ENCODE data around the gene CMTM5. TPM values are rescaled to one million over a fixed set of nuclear protein-coding genes. Genes with fewer than 3 reads are reported as not detected.
A peak's percentile ranks its signal among the peaks of the same experiment; 100 is the strongest.
"Not testable (repeated sequence)": the region's sequence is repeated elsewhere in the genome, so short reads cannot be mapped to it uniquely, and the experiment has no call there.

CMTM5 gene
- total RNA-seq, 1 experiment from 2014 or later = 0.14 TPM

- H3K4me3 ChIP-seq (ENCODE audit: insufficient read depth, low read depth, low read length) = no peak overlapping the region
- no peaks in the 10 kb centered on the region for H3K36me3 ChIP-seq (replicated peaks; ENCODE audit: control insufficient read depth, insufficient read depth, low read length)
- peak; percentile 40 for DNase-seq
- H3K27me3 ChIP-seq (ENCODE audit: control insufficient read depth, insufficient read depth, low read length) = no peaks in the 10 kb centered on the region
These were observed 39.3 kb downstream of the CMTM5 start for GRCh38 chr14:23415821-23416778.

- DNase-seq = no peak
- no peaks in the 10 kb centered on the region for H3K27me3 ChIP-seq (ENCODE audit: control insufficient read depth, insufficient read depth, low read length)
- H3K36me3 ChIP-seq (replicated peaks; ENCODE audit: control insufficient read depth, insufficient read depth, low read length) = no peaks in the 10 kb centered on the region
- no peak overlapping the region for H3K4me3 ChIP-seq (ENCODE audit: insufficient read depth, low read depth, low read length)
These were observed 40.0 kb downstream of the CMTM5 start for GRCh38 chr14:23416801-23417200.

DNA sequence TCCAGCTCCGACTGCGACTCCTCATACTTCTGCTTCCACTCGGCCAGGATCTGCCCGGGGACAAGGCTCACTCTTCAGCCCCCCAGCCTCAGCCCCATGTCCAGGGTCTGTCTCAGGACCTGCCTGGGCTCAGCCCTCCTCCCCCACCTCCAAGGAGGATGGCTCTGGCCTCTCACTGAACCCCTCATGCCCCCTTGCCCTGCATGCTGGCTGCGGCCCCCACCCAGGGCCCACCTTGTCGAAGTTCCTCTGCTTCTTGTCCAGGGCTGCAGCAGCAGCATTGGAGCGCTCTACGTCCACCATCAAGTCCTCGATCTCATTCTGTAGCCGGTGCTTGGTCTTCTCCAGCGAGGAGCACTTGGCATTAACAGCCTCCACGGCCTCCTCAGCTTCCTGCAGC is 40.4 kb downstream of the CMTM5 start:
- not testable (repeated sequence) for H3K36me3 ChIP-seq (replicated peaks; ENCODE audit: control insufficient read depth, insufficient read depth, low read length); H3K27me3 ChIP-seq (ENCODE audit: control insufficient read depth, insufficient read depth, low read length); DNase-seq; H3K4me3 ChIP-seq (ENCODE audit: insufficient read depth, low read depth, low read length)

GRCh38 chr14:23418021-23418420 is 41.2 kb downstream of the CMTM5 start:
- DNase-seq = no peak
- Histone ChIP-seq H3K36me3 (replicated peaks; ENCODE audit: control insufficient read depth, insufficient read depth, low read length) (no peaks in the 10 kb centered on the region), H3K27me3 (ENCODE audit: control insufficient read depth, insufficient read depth, low read length) (no peaks in the 10 kb centered on the region; the same call in 1 of the 2 replicates), H3K4me3 (ENCODE audit: insufficient read depth, low read depth, low read length) (no peak overlapping the region)

- not testable (repeated sequence) for DNase-seq; H3K4me3 ChIP-seq (ENCODE audit: insufficient read depth, low read depth, low read length); H3K36me3 ChIP-seq (replicated peaks; ENCODE audit: control insufficient read depth, insufficient read depth, low read length); H3K27me3 ChIP-seq (ENCODE audit: control insufficient read depth, insufficient read depth, low read length)
These were observed 42.8 kb downstream of the CMTM5 start for GRCh38 chr14:23419646-23420045.

GRCh38 chr14:23421594-23421993 is 44.7 kb downstream of the CMTM5 start:
- no peak for DNase-seq
- H3K27me3 ChIP-seq (ENCODE audit: control insufficient read depth, insufficient read depth, low read length) = no peaks in the 10 kb centered on the region; the same call in 1 of the 2 replicates
- no peaks in the 10 kb centered on the region for H3K36me3 ChIP-seq (replicated peaks; ENCODE audit: control insufficient read depth, insufficient read depth, low read length)
- no peak overlapping the region for H3K4me3 ChIP-seq (ENCODE audit: insufficient read depth, low read depth, low read length)

DNA sequence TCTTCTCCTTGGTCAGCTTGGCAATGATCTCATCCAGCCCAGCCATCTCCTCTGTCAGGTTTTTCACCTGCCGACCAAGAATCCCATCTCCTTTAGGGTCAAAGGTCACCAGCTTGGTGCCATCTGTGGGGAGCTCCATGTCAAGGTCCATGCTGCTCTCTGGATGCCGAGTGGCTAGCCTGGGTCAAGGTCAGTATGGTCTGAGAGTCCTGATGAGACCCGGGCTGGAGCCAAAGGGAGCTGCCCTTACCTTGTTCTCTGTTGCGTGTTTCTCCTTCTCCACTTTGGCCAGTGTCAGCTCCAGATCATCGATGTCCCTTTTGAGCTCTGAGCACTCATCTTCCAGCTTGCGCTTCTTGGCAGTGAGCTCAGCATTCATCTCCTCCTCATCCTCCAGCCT is 46.8 kb downstream of the CMTM5 start:
- Histone ChIP-seq H3K36me3 (replicated peaks; ENCODE audit: control insufficient read depth, insufficient read depth, low read length) (no peaks in the 10 kb centered on the region), H3K27me3 (ENCODE audit: control insufficient read depth, insufficient read depth, low read length) (no peaks in the 10 kb centered on the region; the same call in 1 of the 2 replicates), H3K4me3 (ENCODE audit: insufficient read depth, low read depth, low read length) (no peak overlapping the region)
- no peak for DNase-seq

DNA sequence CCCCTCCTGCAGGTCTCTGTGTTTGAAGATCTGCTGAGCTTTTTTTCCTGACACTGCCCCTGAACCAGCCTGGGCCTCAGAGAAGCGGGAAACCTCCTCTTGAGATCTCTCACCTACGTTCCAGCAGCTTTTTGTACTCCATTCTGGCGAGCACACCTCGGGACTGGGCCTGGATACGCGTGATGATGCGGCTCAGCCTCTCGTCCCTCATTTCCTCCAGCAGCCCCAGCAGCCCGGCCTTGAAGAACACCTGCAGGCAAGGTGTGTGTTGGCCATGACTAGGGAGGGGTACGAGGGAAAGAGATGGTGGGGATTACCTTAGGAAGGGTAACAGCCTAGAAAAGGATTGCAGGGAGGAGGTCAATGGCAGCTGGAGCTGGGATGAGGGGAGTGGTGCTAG is 48.3 kb downstream of the CMTM5 start:
- no peaks in the 10 kb centered on the region for H3K36me3 ChIP-seq (replicated peaks; ENCODE audit: control insufficient read depth, insufficient read depth, low read length)
- H3K4me3 ChIP-seq (ENCODE audit: insufficient read depth, low read depth, low read length) = no peak overlapping the region
- no peak for DNase-seq
- no peaks in the 10 kb centered on the region; the same call in 1 of the 2 replicates for H3K27me3 ChIP-seq (ENCODE audit: control insufficient read depth, insufficient read depth, low read length)

DNA sequence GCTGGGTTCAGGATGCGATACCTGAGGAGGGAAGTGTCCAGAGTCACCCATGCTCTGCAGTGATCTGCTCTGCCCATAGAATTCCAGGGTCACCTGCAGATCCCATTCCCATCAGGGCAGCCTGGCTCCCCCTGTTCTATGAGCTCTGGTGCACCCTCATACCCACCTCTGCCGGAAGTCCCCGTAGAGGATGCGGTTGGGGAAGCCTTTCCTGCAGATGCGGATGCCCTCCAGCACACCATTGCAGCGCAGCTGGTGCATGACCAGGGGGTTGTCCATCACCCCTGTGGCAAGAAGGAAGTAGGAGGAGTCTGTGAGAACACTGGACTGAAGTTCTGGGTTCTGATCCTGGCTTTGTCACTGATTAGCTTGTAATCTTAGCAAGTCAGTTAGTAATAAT is 49.0 kb downstream of the CMTM5 start:
- H3K4me3 ChIP-seq (ENCODE audit: insufficient read depth, low read depth, low read length); DNase-seq; H3K27me3 ChIP-seq (ENCODE audit: control insufficient read depth, insufficient read depth, low read length); H3K36me3 ChIP-seq (replicated peaks; ENCODE audit: control insufficient read depth, insufficient read depth, low read length): not testable (repeated sequence)

DNA sequence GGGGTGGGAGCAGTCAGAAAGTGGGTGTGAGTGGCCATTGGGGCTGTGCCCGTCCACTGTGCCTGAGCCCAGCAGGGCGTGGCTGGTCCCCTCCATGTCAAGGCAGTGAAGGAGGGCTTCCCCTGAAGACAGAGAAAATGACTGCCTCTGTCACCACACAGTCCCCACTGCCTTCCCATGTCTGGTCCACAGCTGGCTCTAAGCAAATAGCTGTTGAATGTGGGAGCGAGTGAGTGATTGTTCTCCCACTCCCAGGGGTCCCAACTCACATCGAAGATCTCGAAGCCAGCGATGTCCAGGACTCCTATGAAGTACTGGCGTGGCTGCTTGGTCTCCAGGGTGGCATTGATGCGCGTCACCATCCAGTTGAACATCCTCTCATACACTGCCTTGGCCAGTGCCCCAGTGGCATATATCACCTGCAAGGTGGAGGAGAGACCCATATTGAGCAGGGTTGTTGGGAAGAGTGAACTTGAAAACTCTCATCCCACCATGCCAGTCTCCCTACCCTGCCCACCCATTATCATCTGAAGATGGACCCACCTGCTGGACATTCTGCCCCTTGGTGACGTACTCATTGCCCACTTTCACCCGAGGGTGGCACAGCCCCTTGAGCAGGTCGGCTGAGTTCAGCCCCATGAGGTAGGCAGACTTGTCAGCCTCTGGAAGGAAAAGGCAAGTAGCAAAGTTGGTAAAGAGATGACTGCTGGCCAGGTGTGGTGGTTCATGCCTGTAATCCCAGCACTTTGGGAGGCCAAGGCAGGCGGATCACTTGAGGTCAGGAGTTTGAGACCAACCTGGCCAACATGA is 52.0 kb downstream of the CMTM5 start:
- Histone ChIP-seq H3K27me3 (ENCODE audit: control insufficient read depth, insufficient read depth, low read length) (no peaks in the 10 kb centered on the region; the same call in 1 of the 2 replicates), H3K4me3 (ENCODE audit: insufficient read depth, low read depth, low read length) (no peak overlapping the region), H3K36me3 (replicated peaks; ENCODE audit: control insufficient read depth, insufficient read depth, low read length) (no peaks in the 10 kb centered on the region)
- DNase-seq = no peak

Other genes with a start within 250 kb of the CMTM5 start
- 66.7 and 79.1 TPM in 2 replicates for gene SLC7A8, start 193.4 kb upstream of the CMTM5 start, total RNA-seq (2014; rRNA removed; shearing (Covaris generic))
- 0.24 TPM in 1 of 2 replicates, not detected in the other for gene RNF212B, start 139.1 kb upstream of the CMTM5 start, total RNA-seq (2014; rRNA removed; shearing (Covaris generic))
- gene HOMEZ, start 90.9 kb upstream of the CMTM5 start, total RNA-seq (2014; rRNA removed; shearing (Covaris generic)) = 5.9 and 7.8 TPM in 2 replicates
- 1.0 and 2.0 TPM in 2 replicates for gene PPP1R3E, start 74.2 kb upstream of the CMTM5 start, total RNA-seq (2014; rRNA removed; shearing (Covaris generic))
- gene BCL2L2, start 70.2 kb upstream of the CMTM5 start, total RNA-seq (2014; rRNA removed; shearing (Covaris generic)) = 8.8 and 14.2 TPM in 2 replicates
- 143 and 174 TPM in 2 replicates for gene PABPN1, start 55.6 kb upstream of the CMTM5 start, total RNA-seq (2014; rRNA removed; shearing (Covaris generic))
- 32.9 and 37.2 TPM in 2 replicates for gene SLC22A17, start 24.2 kb upstream of the CMTM5 start, total RNA-seq (2014; rRNA removed; shearing (Covaris generic))
- 23.1 and 24.0 TPM in 2 replicates for gene EFS, start 11.9 kb upstream of the CMTM5 start, total RNA-seq (2014; rRNA removed; shearing (Covaris generic))
- 0.31 TPM in 1 of 2 replicates, not detected in the other for gene IL25, start 4.2 kb upstream of the CMTM5 start, total RNA-seq (2014; rRNA removed; shearing (Covaris generic))
- gene MYH6, start 31.2 kb downstream of the CMTM5 start, total RNA-seq (2014; rRNA removed; shearing (Covaris generic)) = 0.03 TPM in 1 of 2 replicates, not detected in the other
- gene MYH7, start 58.6 kb downstream of the CMTM5 start, total RNA-seq (2014; rRNA removed; shearing (Covaris generic)) = not detected in 2 replicates
- 58.1 and 62.8 TPM in 2 replicates for gene NGDN, start 92.7 kb downstream of the CMTM5 start, total RNA-seq (2014; rRNA removed; shearing (Covaris generic))
- gene ZFHX2, start 174.7 kb downstream of the CMTM5 start, total RNA-seq (2014; rRNA removed; shearing (Covaris generic)) = 2.2 and 3.4 TPM in 2 replicates
- 12.1 and 14.0 TPM in 2 replicates for gene THTPA, start 179.2 kb downstream of the CMTM5 start, total RNA-seq (2014; rRNA removed; shearing (Covaris generic))
- gene AP1G2, start 190.7 kb downstream of the CMTM5 start, total RNA-seq (2014; rRNA removed; shearing (Covaris generic)) = 83.3 and 94.9 TPM in 2 replicates
- gene JPH4, start 201.7 kb downstream of the CMTM5 start, total RNA-seq (2014; rRNA removed; shearing (Covaris generic)) = 1.4 and 2.0 TPM in 2 replicates